K562 (cell line): Measurements from ENCODE around the gene PLAAT3. TPM values are rescaled to one million over a fixed set of nuclear protein-coding genes. Genes with fewer than 3 reads are reported as not detected.

Source experiments
- ATAC-seq: fragments of 200-7000 bp; cut with Tn5 transposase; 3 replicates; pipeline ENCODE4 v1.9.1; 2020; ENCODE audit warnings: moderate library complexity
- BruUV-seq: library from RNA; stranded (reverse); fragments of 400-500 nt; replicated peaks from 2 replicates; lab custom pipeline; 2021; lab: Mats Ljungman, UMichigan
- CTCF ChIA-PET: fragments of 300-600 bp; formaldehyde crosslinking; extraction: SDS; loops from one replicate; lab custom pipeline; 2021; ENCODE audit warnings: low intra/inter-chr PET ratio; lab: Yijun Ruan, JAX
- POLR2A ChIA-PET: fragments of 300-600, 350-650 bp; sonication (Branson Sonifier 250); formaldehyde crosslinking; extraction: SDS; loops from one replicate; lab custom pipeline; 2021; ENCODE audit warnings: antibody characterized with exemption, inconsistent platforms; lab: Yijun Ruan, JAX
- DNase-seq, 4 experiments: peaks; one replicate each; pipeline versions ENCODE4 v3.0.0 to v3.0.0-alpha.2; 2011 to 2018; ENCODE audit warnings: low spot score in 3 of 4, mixed read lengths in 3 of 4; ENCODE audit errors: extremely low read depth in 1 of 4
- FAIRE-seq: peaks from 2 replicates; lab custom pipeline; 2011; peaks lifted over from hg19 to GRCh38; lab: Jason Lieb, UNC
- H2AFZ ChIP-seq: 2 replicates; pipeline ENCODE4 v1.6.0; 2011; ENCODE audit warnings: low read depth, low read length, control low read depth, inconsistent platforms
- H3K27ac ChIP-seq: fragments of 200-600 bp; 3 replicates; pipeline ENCODE4 v1.8.0; 2011; ENCODE audit warnings: low read depth, mild to moderate bottlenecking, control low read depth, inconsistent platforms, low read length, moderate library complexity, mixed read lengths; ENCODE audit errors: extremely low read depth
- H3K27me3 ChIP-seq, 2 experiments: fragments of 300-600 bp in 1 of 2; 2 replicates in 1 of 2; 3 replicates in 1 of 2; pipeline versions ENCODE4 v1.6.0 to v1.8.0; 2011; ENCODE audit warnings: inconsistent platforms in 2 of 2, low read length in 2 of 2, mild to moderate bottlenecking in 1 of 2, mixed read lengths in 1 of 2, moderate library complexity in 1 of 2; ENCODE audit not compliant: control insufficient read depth in 2 of 2, insufficient read depth in 2 of 2
- H3K36me3 ChIP-seq: fragments of 300-600 bp; 3 replicates; pipeline ENCODE4 v1.8.0; 2011; ENCODE audit warnings: mild to moderate bottlenecking, low read length, inconsistent platforms; ENCODE audit not compliant: control insufficient read depth, insufficient read depth
- H3K4me1 ChIP-seq, 2 experiments: fragments of 200-600 bp in 1 of 2; replicated peaks in 1 of 2; 2 replicates in 1 of 2; 3 replicates in 1 of 2; pipeline versions ENCODE4 v1.5.1 to v1.8.0; 2011; ENCODE audit warnings: inconsistent platforms in 2 of 2, low read length in 2 of 2, mild to moderate bottlenecking in 1 of 2, mixed read lengths in 1 of 2, moderate library complexity in 1 of 2; ENCODE audit not compliant: control insufficient read depth in 2 of 2, insufficient read depth in 2 of 2
- H3K4me2 ChIP-seq: 2 replicates; pipeline ENCODE4 v1.6.1; 2011; ENCODE audit warnings: low read length, control low read depth, inconsistent platforms, mixed read lengths; ENCODE audit not compliant: insufficient read depth
- H3K4me3 ChIP-seq: fragments of 200-600 bp; sonication (generic), shearing (Covaris generic); 2 replicates; pipeline ENCODE4 v1.5.1; 2016; ENCODE audit warnings: control low read depth, inconsistent platforms
- H3K79me2 ChIP-seq: fragments of 200-600 bp; 3 replicates; pipeline ENCODE4 v1.8.0; 2011; ENCODE audit warnings: low read length, inconsistent platforms; ENCODE audit not compliant: control insufficient read depth, insufficient read depth
- H3K9ac ChIP-seq, 2 experiments: 2 replicates each; pipeline versions ENCODE4 v1.6.0 to v1.6.1; 2011; ENCODE audit warnings: low read depth in 2 of 2, low read length in 2 of 2, control low read depth in 1 of 2, inconsistent platforms in 1 of 2, mild to moderate bottlenecking in 1 of 2, mixed read lengths in 1 of 2; ENCODE audit not compliant: insufficient read depth in 1 of 2
- H3K9me1 ChIP-seq: one replicate; pipeline ENCODE4 v1.6.0; 2011; ENCODE audit warnings: inconsistent platforms, mild to moderate bottlenecking, low read length, moderate library complexity; ENCODE audit not compliant: control insufficient read depth, insufficient read depth
- H3K9me3 ChIP-seq: replicated peaks from 2 replicates; pipeline ENCODE4 v1.5.1; 2011; ENCODE audit warnings: low read depth, low read length, inconsistent platforms; ENCODE audit not compliant: control insufficient read depth, insufficient read depth
- H4K20me1 ChIP-seq: replicated peaks from 2 replicates; pipeline ENCODE4 v1.6.1; 2011; ENCODE audit warnings: low read length, inconsistent platforms, mixed read lengths; ENCODE audit not compliant: control insufficient read depth, insufficient read depth
- ATF3 ChIP-seq, 2 experiments: fragments of 450-650 bp in 1 of 2; sonication (generic) in 1 of 2; formaldehyde crosslinking in 1 of 2; IDR thresholded peaks in 1 of 2; conservative IDR thresholded peaks in 1 of 2; 2 replicates each; pipeline versions ENCODE4 v1.6.1 to v1.8.1; 2016 to 2023; ENCODE audit warnings: mild to moderate bottlenecking in 2 of 2, moderate library complexity in 2 of 2, inconsistent platforms in 1 of 2, missing genetic modification reagents in 1 of 2
- HNRNPL ChIP-seq: fragments of 200-400 bp; formaldehyde crosslinking; IDR thresholded peaks from 2 replicates; pipeline ENCODE4 v1.6.1; 2017; ENCODE audit warnings: low read depth, mild to moderate bottlenecking, low read length
- LEF1 ChIP-seq: fragments of 450-650 bp; IDR thresholded peaks from 2 replicates; pipeline ENCODE4 v1.6.1; 2016; ENCODE audit warnings: mild to moderate bottlenecking
- NFXL1 ChIP-seq: fragments of 450-650 bp; formaldehyde crosslinking; IDR thresholded peaks from 2 replicates; pipeline ENCODE4 v1.4.0; 2021; ENCODE audit warnings: mild to moderate bottlenecking
- NR2C2 ChIP-seq, 2 experiments: fragments of 200-800 bp in 1 of 2; sonication (Bioruptor generic) in 1 of 2; sonication (generic) in 1 of 2; formaldehyde crosslinking in 1 of 2; IDR thresholded peaks; 2 replicates each; pipeline versions ENCODE4 v1.6.1 to v1.8.0; 2016 to 2022; ENCODE audit warnings: mild to moderate bottlenecking in 1 of 2, missing compliant biosample characterization in 1 of 2, missing genetic modification characterization in 1 of 2, missing genetic modification reagents in 1 of 2
- RFX7 ChIP-seq: fragments of 250-450 bp; sonication (Bioruptor Pico); IDR thresholded peaks from 2 replicates; pipeline ENCODE4 v1.5.1; 2021; ENCODE audit warnings: mild to moderate bottlenecking
- SMARCA5 ChIP-seq: fragments of 450-650 bp; IDR thresholded peaks from 2 replicates; pipeline ENCODE4 v1.6.1; 2016
- SP2 ChIP-seq: IDR thresholded peaks from 2 replicates; pipeline ENCODE4 v1.6.1; 2011; ENCODE audit warnings: mild to moderate bottlenecking, low read depth, low read length, moderate library complexity; ENCODE audit not compliant: poor library complexity, severe bottlenecking; ENCODE audit errors: extremely low read depth
- SREBF1 ChIP-seq: fragments of 150-350 bp; IDR thresholded peaks from 2 replicates; pipeline ENCODE4 v1.6.1; 2014; ENCODE audit warnings: antibody characterized with exemption, low read depth, low read length, borderline replicate concordance
- ZNF232 ChIP-seq: sonication (generic); formaldehyde crosslinking; IDR thresholded peaks from 2 replicates; pipeline ENCODE4 v1.8.0; 2022; ENCODE audit warnings: mild to moderate bottlenecking, missing genetic modification reagents
- ZNF589 ChIP-seq: fragments of 200-800 bp; sonication (Bioruptor generic); IDR thresholded peaks from 2 replicates; pipeline ENCODE4 v1.6.1; 2016; ENCODE audit warnings: low read depth, missing genetic modification characterization, missing compliant biosample characterization
- WGBS: fragments of 100-300 bp; shearing (Covaris generic); methylation state at CpG from one replicate; pipeline ENCODE4 v1.1.6; 2016; ENCODE audit warnings: low coverage, mixed read lengths; ENCODE audit not compliant: insufficient coverage; ENCODE audit errors: missing lambda C conversion rate; 5-methylcytosine and 5-hydroxymethylcytosine counted together
- in situ Hi-C: fragments of 300-500 bp; cut with MboI; formaldehyde crosslinking; loops from 4 replicates; pipeline ENCODE4 v1.15.0; 2018; ENCODE audit warnings: inconsistent platforms, mixed read lengths
- intact Hi-C: fragments of 100-400 bp; cut with micrococcal nuclease; formaldehyde crosslinking; loops from 2 replicates; pipeline ENCODE4 v1.14.2; 2022
- polyA plus RNA-seq, 8 experiments: library from polyadenylated mRNA; depleted of rRNA in 4 of 8; stranded (reverse) in 5 of 8; unstranded in 3 of 8; fragments of >200 nt; fragmentation: Nextera tagmentation in 2 of 8; fragmentation: Illumina TruSeq in 1 of 8; extraction: Ambion mirVana in 2 of 8; extraction: Trizol in 1 of 8; gene quantifications; 2 replicates each; pipeline versions ENCODE4 v1.2.1 to v1.2.3, GENCODE V29; 2011 to 2014; ENCODE audit warnings: inconsistent platforms in 1 of 8, missing spikeins in 1 of 8
- total RNA-seq, 7 experiments: library from RNA; depleted of rRNA in 6 of 7; stranded (reverse); fragments of >200 nt in 6 of 7; fragmentation: Illumina TruSeq in 2 of 7; extraction: Trizol in 2 of 7; gene quantifications; 2 replicates each; pipeline versions ENCODE4 v1.2.1 to v1.2.3, GENCODE V29; 2011 to 2021; ENCODE audit warnings: low replicate concordance in 1 of 7
- TF ChIP-seq, protein P1 (sequence below): fragments of 200-800 bp; sonication (Bioruptor generic); IDR thresholded peaks from 2 replicates; pipeline ENCODE4 v1.6.1; 2017; ENCODE audit warnings: missing genetic modification characterization, missing compliant biosample characterization

Gene PLAAT3
- total and polyA plus RNA-seq, 9 of the 15 experiments (the other 6 are each of a cell fraction or from before 2014, with no cell fraction given) = 0.80 to 2.7 (median 1.4) TPM

GRCh38 chr11:63532799-63533475 lies 81.3 kb downstream of the PLAAT3 start (continued):
- TF ChIP-seq ATF3 (IDR thresholded peaks at IDR 0.05) = 0 out of 2 replicates have a peak, but pooled peaks have one; percentile 26
- TF ChIP-seq ATF3 (CRISPR knock-in tag; conservative IDR thresholded peaks at IDR 0.05) = no peak
- no peak for TF ChIP-seq NFXL1
- TF ChIP-seq LEF1 = no peak
- no peak for TF ChIP-seq SP2
- peak; percentile 60; the same call in 1 of the 2 replicates for TF ChIP-seq ZNF589 (CRISPR knock-in tag)
- TF ChIP-seq, protein P1, sequence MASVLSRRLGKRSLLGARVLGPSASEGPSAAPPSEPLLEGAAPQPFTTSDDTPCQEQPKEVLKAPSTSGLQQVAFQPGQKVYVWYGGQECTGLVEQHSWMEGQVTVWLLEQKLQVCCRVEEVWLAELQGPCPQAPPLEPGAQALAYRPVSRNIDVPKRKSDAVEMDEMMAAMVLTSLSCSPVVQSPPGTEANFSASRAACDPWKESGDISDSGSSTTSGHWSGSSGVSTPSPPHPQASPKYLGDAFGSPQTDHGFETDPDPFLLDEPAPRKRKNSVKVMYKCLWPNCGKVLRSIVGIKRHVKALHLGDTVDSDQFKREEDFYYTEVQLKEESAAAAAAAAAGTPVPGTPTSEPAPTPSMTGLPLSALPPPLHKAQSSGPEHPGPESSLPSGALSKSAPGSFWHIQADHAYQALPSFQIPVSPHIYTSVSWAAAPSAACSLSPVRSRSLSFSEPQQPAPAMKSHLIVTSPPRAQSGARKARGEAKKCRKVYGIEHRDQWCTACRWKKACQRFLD (CRISPR knock-in tag) = 0 out of 2 replicates have a peak, but pooled peaks have one; percentile 29
- TF ChIP-seq, all 486 proteins: peak for 7

- FAIRE-seq (no peak), ATAC-seq (no peak), DNase-seq (no peak)
- intact Hi-C loops (no loop called here), in situ Hi-C loops (no loop called here)
- ChIA-PET CTCF (no interaction called here), POLR2A (interaction anchor here (0.6 to 1.8 kb wide), 3 partner anchors 10 to 691 kb away, joined by 3 to 7 read pairs (median 4); no protein-coding TSS in a partner anchor)
- Histone ChIP-seq H4K20me1 (no peaks in the 10 kb centered on the region), H3K4me2 (peak overlapping the region; percentile 57; the same call in 1 of the 2 replicates), H2AFZ (peak overlapping the region; percentile 77), H3K79me2 (no peaks in the 10 kb centered on the region), H3K9ac (peak overlapping the region in 1 of 2 experiments; percentile 28; a peak in 1 of 4 replicates), H3K27ac (peak overlapping the region; percentile 76), H3K4me1 (peaks cover 19 to 66% of the 10 kb centered on the region in 2 experiments), H3K36me3 (no peaks in the 10 kb centered on the region), H3K9me1 (no peaks in the 10 kb centered on the region), H3K27me3 (no peaks in the 10 kb centered on the region), H3K4me3 (no peak overlapping the region), H3K9me3 (no peaks in the 10 kb centered on the region)
- TF ChIP-seq HNRNPL (no peak), SREBF1 (no peak), NR2C2 (CRISPR knock-in tag; IDR thresholded peaks at IDR 0.05) (no peak), NR2C2 (tag; IDR thresholded peaks at IDR 0.05) (no peak), RFX7 (CRISPR knock-in tag) (0 out of 2 replicates have a peak, but pooled peaks have one; percentile 26), SMARCA5 (0 out of 2 replicates have a peak, but pooled peaks have one; percentile 15), ZNF232 (peak; percentile 94)
- BruUV-seq = no TSS peak
- WGBS = 69% methylated on average over 2 of the region's 2 CpGs
Measured at GRCh38 chr11:63532117-63532516, 82.1 kb downstream of the PLAAT3 start.
